Kidney (tissue), 14 donors: ENCODE data around the gene SLC35D2. TPM values are rescaled to one million over a fixed set of nuclear protein-coding genes. Genes with fewer than 3 reads are reported as not detected.
"Not testable (repeated sequence)": the region's sequence is repeated elsewhere in the genome, so short reads cannot be mapped to it uniquely, and the experiment has no call there.

Experiments used
- DNase-seq, 5 donors: peaks; one replicate each; pipeline ENCODE4 v3.0.0-alpha.2; 2013 to 2020
- FAIRE-seq: peaks from 2 replicates; lab custom pipeline; 2012; peaks lifted over from hg19 to GRCh38; lab: Jason Lieb, UNC
- H3K27ac ChIP-seq, 2 donors: one replicate each; pipeline ENCODE4 v1.7.0; 2013; ENCODE audit warnings: low read depth in 2 of 2, low read length in 2 of 2, inconsistent platforms in 1 of 2
- H3K27me3 ChIP-seq: one replicate; pipeline ENCODE4 v1.7.1; 2013; ENCODE audit warnings: low read length, inconsistent platforms; ENCODE audit not compliant: control insufficient read depth, insufficient read depth
- H3K36me3 ChIP-seq, 3 donors: one replicate each; pipeline versions ENCODE4 v1.7.0 to v1.7.1; 2013; ENCODE audit warnings: low read length in 3 of 3, control low read depth in 1 of 3, inconsistent platforms in 1 of 3; ENCODE audit not compliant: insufficient read depth in 3 of 3, control insufficient read depth in 2 of 3
- H3K4me1 ChIP-seq, 3 donors: one replicate each; pipeline versions ENCODE4 v1.7.0 to v1.7.1; 2013; ENCODE audit warnings: low read length in 3 of 3, inconsistent platforms in 1 of 3, low read depth in 1 of 3; ENCODE audit not compliant: control insufficient read depth in 2 of 3, insufficient read depth in 2 of 3
- H3K4me3 ChIP-seq, 3 donors: one replicate each; pipeline versions ENCODE4 v1.7.0 to v1.8.1; 2013; ENCODE audit warnings: low read length in 3 of 3, control low read depth in 1 of 3, inconsistent platforms in 1 of 3
- H3K9ac ChIP-seq, 3 donors: one replicate each; pipeline versions ENCODE4 v1.7.0 to v1.7.1; 2013; ENCODE audit warnings: low read length in 3 of 3, control low read depth in 1 of 3, inconsistent platforms in 1 of 3
- H3K9me3 ChIP-seq, 3 donors: one replicate each; pipeline versions ENCODE4 v1.7.0 to v1.7.1; 2013; ENCODE audit warnings: low read length in 3 of 3, control low read depth in 1 of 3, inconsistent platforms in 1 of 3; ENCODE audit not compliant: control insufficient read depth in 2 of 3, insufficient read depth in 1 of 3
- intact Hi-C: fragments of 100-400 bp; cut with DNase I; formaldehyde crosslinking; loops from one replicate; pipeline ENCODE4 v1.11.1; 2022
- polyA plus RNA-seq: library from polyadenylated mRNA; stranded (reverse); fragments of 350-450 nt; fragmentation: Illumina TruSeq; extraction: RNeasy Lipid Tissue Mini Kit (QIAGEN cat#74804); gene quantifications from one replicate; pipeline ENCODE4 v1.2.3, GENCODE V29; 2014; ENCODE audit warnings: low read depth, low replicate concordance; ENCODE audit not compliant: insufficient read depth
- total RNA-seq: library from RNA; stranded (reverse); fragmentation: NEBNext Ultra II Directional; extraction: Animal tissue kit (Norgen Biotek cat#: 25700); gene quantifications from one replicate; pipeline ENCODE4 v1.2.1, GENCODE V29; 2021
- TF ChIP-seq, protein P1 (sequence below): IDR thresholded peaks from 3 replicates; pipeline ENCODE4 v1.5.1; 2012; ENCODE audit warnings: mild to moderate bottlenecking, moderate library complexity, borderline replicate concordance; ENCODE audit not compliant: insufficient read depth; ENCODE audit errors: extremely low read depth
- donor health status: control.
- donor health status: control.
- donor health status: control.
- donor health status: control.
- donor health status: control.
- donor health status: DM: yes; HTN: yes; CAD: no.
- donor health status: Normal renal cell carcinoma (clear cell type).

The SLC35D2 gene
- total and polyA plus RNA-seq, 2 donors from 2014 or later: 27.7 to 46.1 TPM

DNA sequence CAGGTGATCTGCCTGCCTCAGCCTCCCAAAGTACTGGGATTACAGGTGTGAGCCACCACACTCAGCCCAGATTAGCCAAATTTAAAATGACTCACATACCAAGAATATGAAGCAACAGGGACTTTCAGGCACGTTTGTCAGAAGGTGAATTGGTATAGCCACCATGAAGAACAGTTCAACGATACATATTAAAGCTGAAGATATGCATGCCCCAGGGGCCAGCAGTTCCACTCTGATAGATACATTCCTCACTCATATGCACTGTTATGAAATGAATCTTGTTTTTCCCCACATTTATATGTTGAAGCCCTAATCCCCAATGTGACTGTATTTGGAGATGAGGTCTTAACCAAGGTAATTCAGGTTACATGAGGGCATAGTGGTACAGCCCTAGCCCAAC is 22.5 kb downstream of the SLC35D2 start:
- intact Hi-C loops: no loop called here
- Histone ChIP-seq H3K27me3 (no peaks in the 10 kb centered on the region), H3K27ac (no peak overlapping the region), H3K4me1 (no peaks in the 10 kb centered on the region), H3K9me3 (no peaks in the 10 kb centered on the region), H3K36me3 (peaks cover 0 to 9% (median 7%) of the 10 kb centered on the region in 3 donors), H3K4me3 (no peak overlapping the region), H3K9ac (no peak overlapping the region)
- TF ChIP-seq, protein P1, sequence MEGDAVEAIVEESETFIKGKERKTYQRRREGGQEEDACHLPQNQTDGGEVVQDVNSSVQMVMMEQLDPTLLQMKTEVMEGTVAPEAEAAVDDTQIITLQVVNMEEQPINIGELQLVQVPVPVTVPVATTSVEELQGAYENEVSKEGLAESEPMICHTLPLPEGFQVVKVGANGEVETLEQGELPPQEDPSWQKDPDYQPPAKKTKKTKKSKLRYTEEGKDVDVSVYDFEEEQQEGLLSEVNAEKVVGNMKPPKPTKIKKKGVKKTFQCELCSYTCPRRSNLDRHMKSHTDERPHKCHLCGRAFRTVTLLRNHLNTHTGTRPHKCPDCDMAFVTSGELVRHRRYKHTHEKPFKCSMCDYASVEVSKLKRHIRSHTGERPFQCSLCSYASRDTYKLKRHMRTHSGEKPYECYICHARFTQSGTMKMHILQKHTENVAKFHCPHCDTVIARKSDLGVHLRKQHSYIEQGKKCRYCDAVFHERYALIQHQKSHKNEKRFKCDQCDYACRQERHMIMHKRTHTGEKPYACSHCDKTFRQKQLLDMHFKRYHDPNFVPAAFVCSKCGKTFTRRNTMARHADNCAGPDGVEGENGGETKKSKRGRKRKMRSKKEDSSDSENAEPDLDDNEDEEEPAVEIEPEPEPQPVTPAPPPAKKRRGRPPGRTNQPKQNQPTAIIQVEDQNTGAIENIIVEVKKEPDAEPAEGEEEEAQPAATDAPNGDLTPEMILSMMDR: no peak
- DNase-seq: no peak
- FAIRE-seq: no peak

DNA sequence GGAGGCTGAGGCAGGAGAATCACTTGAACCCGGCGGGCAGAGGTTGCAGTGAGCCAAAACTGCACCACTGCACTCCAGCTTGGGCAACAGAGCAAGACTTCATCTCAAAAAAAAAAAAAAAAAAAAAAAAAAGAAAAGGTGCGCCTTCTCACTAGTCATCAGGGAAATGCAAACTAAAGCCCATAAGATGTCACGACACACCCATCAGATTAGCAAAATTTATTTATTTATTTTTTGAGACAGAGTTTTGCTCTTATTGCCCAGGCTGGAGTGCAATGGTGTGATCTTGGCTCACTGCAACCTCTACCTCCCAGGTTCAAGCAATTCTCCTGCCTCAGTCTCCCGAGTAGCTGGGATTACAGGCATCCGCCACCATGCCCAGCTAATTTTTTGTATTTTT is 23.0 kb downstream of the SLC35D2 start:
- H3K4me3 ChIP-seq, H3K9me3 ChIP-seq, DNase-seq, H3K27me3 ChIP-seq, H3K36me3 ChIP-seq, H3K9ac ChIP-seq, H3K4me1 ChIP-seq, intact Hi-C loops, H3K27ac ChIP-seq, FAIRE-seq: not testable (repeated sequence)

DNA sequence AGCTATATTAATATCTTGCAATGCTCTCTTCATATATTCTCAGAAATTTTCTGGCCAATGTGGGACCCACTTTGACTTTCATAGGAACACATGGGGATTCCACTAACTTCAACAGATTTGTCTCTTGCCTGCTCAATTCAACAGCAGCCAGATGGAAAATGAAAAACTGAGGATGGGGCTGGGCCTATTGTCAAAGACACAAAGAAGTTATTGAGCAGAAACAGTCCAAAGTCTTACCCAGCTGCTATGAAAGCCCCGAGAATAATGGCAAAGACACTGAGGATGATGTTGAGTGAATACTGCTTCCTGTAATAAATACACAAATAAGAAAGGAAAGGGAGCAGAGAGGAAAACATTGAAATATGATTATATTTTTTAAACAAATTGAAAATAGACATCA is 32.6 kb downstream of the SLC35D2 start:
- Histone ChIP-seq H3K4me3 (no peak overlapping the region), H3K27ac (no peak overlapping the region), H3K4me1 (no peaks in the 10 kb centered on the region), H3K9me3 (no peaks in the 10 kb centered on the region), H3K36me3 (peaks cover 0 to 10% (median 3%) of the 10 kb centered on the region in 3 donors), H3K27me3 (no peaks in the 10 kb centered on the region), H3K9ac (no peak overlapping the region)
- FAIRE-seq (no peak), DNase-seq (no peak)
- TF ChIP-seq, protein P1: no peak
- intact Hi-C loops: no loop called here

DNA sequence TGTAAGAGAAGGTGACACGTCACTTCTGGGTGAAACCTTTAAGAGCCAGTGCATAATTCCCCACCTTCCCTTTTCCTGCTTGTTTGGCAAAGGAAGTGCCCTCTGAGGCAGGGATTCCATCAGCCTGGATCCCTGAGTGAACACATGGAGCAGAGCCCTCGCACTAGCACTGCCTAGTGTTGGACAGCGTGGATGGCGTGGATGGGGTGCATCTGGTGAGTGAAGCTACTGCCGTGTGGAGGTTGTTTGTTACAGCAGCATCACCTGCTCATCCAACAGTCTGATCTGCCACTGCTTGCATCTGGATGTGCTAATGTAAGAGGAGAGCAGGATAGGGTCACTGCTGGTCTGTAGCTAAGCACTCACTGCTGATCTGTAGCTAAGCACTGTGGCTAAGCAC is 35.2 kb downstream of the SLC35D2 start:
- no peak overlapping the region for H3K9ac ChIP-seq
- intact Hi-C loops: no loop called here
- DNase-seq (no peak), FAIRE-seq (no peak)
- no peak overlapping the region for H3K4me3 ChIP-seq
- H3K36me3 ChIP-seq: peaks cover 0 to 11% (median 3%) of the 10 kb centered on the region in 3 donors
- no peaks in the 10 kb centered on the region for H3K4me1 ChIP-seq
- H3K27me3 ChIP-seq: no peaks in the 10 kb centered on the region
- H3K9me3 ChIP-seq: no peaks in the 10 kb centered on the region
- no peak overlapping the region for H3K27ac ChIP-seq
- TF ChIP-seq, protein P1: no peak
